K562 (cell line): ENCODE measurements around the gene ANO1. TPM values are rescaled to one million over a fixed set of nuclear protein-coding genes. Genes with fewer than 3 reads are reported as not detected.

ENCODE experiments used
- ATAC-seq: fragments of 200-7000 bp; cut with Tn5 transposase; 3 replicates; pipeline ENCODE4 v1.9.1; 2020; ENCODE audit warnings: moderate library complexity
- BruUV-seq: library from RNA; stranded (reverse); fragments of 400-500 nt; replicated peaks from 2 replicates; lab custom pipeline; 2021; lab: Mats Ljungman, UMichigan
- CTCF ChIA-PET: fragments of 300-600 bp; formaldehyde crosslinking; extraction: SDS; loops from one replicate; lab custom pipeline; 2021; ENCODE audit warnings: low intra/inter-chr PET ratio; lab: Yijun Ruan, JAX
- POLR2A ChIA-PET: fragments of 300-600, 350-650 bp; sonication (Branson Sonifier 250); formaldehyde crosslinking; extraction: SDS; loops from one replicate; lab custom pipeline; 2021; ENCODE audit warnings: antibody characterized with exemption, inconsistent platforms; lab: Yijun Ruan, JAX
- DNase-seq, 4 experiments: peaks; one replicate each; pipeline versions ENCODE4 v3.0.0 to v3.0.0-alpha.2; 2011 to 2018; ENCODE audit warnings: low spot score in 3 of 4, mixed read lengths in 3 of 4; ENCODE audit errors: extremely low read depth in 1 of 4
- FAIRE-seq: peaks from 2 replicates; lab custom pipeline; 2011; peaks lifted over from hg19 to GRCh38; lab: Jason Lieb, UNC
- H2AFZ ChIP-seq: 2 replicates; pipeline ENCODE4 v1.6.0; 2011; ENCODE audit warnings: low read depth, low read length, control low read depth, inconsistent platforms
- H3K27ac ChIP-seq: fragments of 200-600 bp; 3 replicates; pipeline ENCODE4 v1.8.0; 2011; ENCODE audit warnings: low read depth, mild to moderate bottlenecking, control low read depth, inconsistent platforms, low read length, moderate library complexity, mixed read lengths; ENCODE audit errors: extremely low read depth
- H3K27me3 ChIP-seq, 2 experiments: fragments of 300-600 bp in 1 of 2; 2 replicates in 1 of 2; 3 replicates in 1 of 2; pipeline versions ENCODE4 v1.6.0 to v1.8.0; 2011; ENCODE audit warnings: inconsistent platforms in 2 of 2, low read length in 2 of 2, mild to moderate bottlenecking in 1 of 2, mixed read lengths in 1 of 2, moderate library complexity in 1 of 2; ENCODE audit not compliant: control insufficient read depth in 2 of 2, insufficient read depth in 2 of 2
- H3K36me3 ChIP-seq: fragments of 300-600 bp; 3 replicates; pipeline ENCODE4 v1.8.0; 2011; ENCODE audit warnings: mild to moderate bottlenecking, low read length, inconsistent platforms; ENCODE audit not compliant: control insufficient read depth, insufficient read depth
- H3K4me1 ChIP-seq, 2 experiments: fragments of 200-600 bp in 1 of 2; replicated peaks in 1 of 2; 2 replicates in 1 of 2; 3 replicates in 1 of 2; pipeline versions ENCODE4 v1.5.1 to v1.8.0; 2011; ENCODE audit warnings: inconsistent platforms in 2 of 2, low read length in 2 of 2, mild to moderate bottlenecking in 1 of 2, mixed read lengths in 1 of 2, moderate library complexity in 1 of 2; ENCODE audit not compliant: control insufficient read depth in 2 of 2, insufficient read depth in 2 of 2
- H3K4me2 ChIP-seq: 2 replicates; pipeline ENCODE4 v1.6.1; 2011; ENCODE audit warnings: low read length, control low read depth, inconsistent platforms, mixed read lengths; ENCODE audit not compliant: insufficient read depth
- H3K4me3 ChIP-seq: fragments of 200-600 bp; sonication (generic), shearing (Covaris generic); 2 replicates; pipeline ENCODE4 v1.5.1; 2016; ENCODE audit warnings: control low read depth, inconsistent platforms
- H3K79me2 ChIP-seq: fragments of 200-600 bp; 3 replicates; pipeline ENCODE4 v1.8.0; 2011; ENCODE audit warnings: low read length, inconsistent platforms; ENCODE audit not compliant: control insufficient read depth, insufficient read depth
- H3K9ac ChIP-seq, 2 experiments: 2 replicates each; pipeline versions ENCODE4 v1.6.0 to v1.6.1; 2011; ENCODE audit warnings: low read depth in 2 of 2, low read length in 2 of 2, control low read depth in 1 of 2, inconsistent platforms in 1 of 2, mild to moderate bottlenecking in 1 of 2, mixed read lengths in 1 of 2; ENCODE audit not compliant: insufficient read depth in 1 of 2
- H3K9me1 ChIP-seq: one replicate; pipeline ENCODE4 v1.6.0; 2011; ENCODE audit warnings: inconsistent platforms, mild to moderate bottlenecking, low read length, moderate library complexity; ENCODE audit not compliant: control insufficient read depth, insufficient read depth
- H3K9me3 ChIP-seq: replicated peaks from 2 replicates; pipeline ENCODE4 v1.5.1; 2011; ENCODE audit warnings: low read depth, low read length, inconsistent platforms; ENCODE audit not compliant: control insufficient read depth, insufficient read depth
- H4K20me1 ChIP-seq: replicated peaks from 2 replicates; pipeline ENCODE4 v1.6.1; 2011; ENCODE audit warnings: low read length, inconsistent platforms, mixed read lengths; ENCODE audit not compliant: control insufficient read depth, insufficient read depth
- GTF2E2 ChIP-seq: fragments of 200-800 bp; sonication (Bioruptor generic); IDR thresholded peaks from 2 replicates; pipeline ENCODE4 v1.6.1; 2016; ENCODE audit warnings: missing genetic modification characterization, missing compliant biosample characterization
- NFIC ChIP-seq: fragments of 450-650 bp; IDR thresholded peaks from 2 replicates; pipeline ENCODE4 v1.6.1; 2017; ENCODE audit warnings: mild to moderate bottlenecking, inconsistent platforms
- NFIX ChIP-seq: fragments of 250-450 bp; sonication (Bioruptor Pico); IDR thresholded peaks from 2 replicates; pipeline ENCODE4 v1.4.0; 2020; ENCODE audit warnings: low read depth, mild to moderate bottlenecking, moderate library complexity
- PHB2 ChIP-seq: fragments of 450-650 bp; IDR thresholded peaks from 2 replicates; pipeline ENCODE4 v1.6.1; 2017; ENCODE audit warnings: low read depth
- ZNF311 ChIP-seq: fragments of 250-450 bp; sonication (Bioruptor Pico); IDR thresholded peaks from 2 replicates; pipeline ENCODE4 v1.4.0; 2020; ENCODE audit warnings: mild to moderate bottlenecking, moderate library complexity
- WGBS: fragments of 100-300 bp; shearing (Covaris generic); methylation state at CpG from one replicate; pipeline ENCODE4 v1.1.6; 2016; ENCODE audit warnings: low coverage, mixed read lengths; ENCODE audit not compliant: insufficient coverage; ENCODE audit errors: missing lambda C conversion rate; 5-methylcytosine and 5-hydroxymethylcytosine counted together
- in situ Hi-C: fragments of 300-500 bp; cut with MboI; formaldehyde crosslinking; loops from 4 replicates; pipeline ENCODE4 v1.15.0; 2018; ENCODE audit warnings: inconsistent platforms, mixed read lengths
- intact Hi-C: fragments of 100-400 bp; cut with micrococcal nuclease; formaldehyde crosslinking; loops from 2 replicates; pipeline ENCODE4 v1.14.2; 2022
- polyA plus RNA-seq, 8 experiments: library from polyadenylated mRNA; depleted of rRNA in 4 of 8; stranded (reverse) in 5 of 8; unstranded in 3 of 8; fragments of >200 nt; fragmentation: Nextera tagmentation in 2 of 8; fragmentation: Illumina TruSeq in 1 of 8; extraction: Ambion mirVana in 2 of 8; extraction: Trizol in 1 of 8; gene quantifications; 2 replicates each; pipeline versions ENCODE4 v1.2.1 to v1.2.3, GENCODE V29; 2011 to 2014; ENCODE audit warnings: inconsistent platforms in 1 of 8, missing spikeins in 1 of 8
- total RNA-seq, 7 experiments: library from RNA; depleted of rRNA in 6 of 7; stranded (reverse); fragments of >200 nt in 6 of 7; fragmentation: Illumina TruSeq in 2 of 7; extraction: Trizol in 2 of 7; gene quantifications; 2 replicates each; pipeline versions ENCODE4 v1.2.1 to v1.2.3, GENCODE V29; 2011 to 2021; ENCODE audit warnings: low replicate concordance in 1 of 7
- TF ChIP-seq, protein P1 (sequence below): fragments of 450-650 bp; IDR thresholded peaks from 2 replicates; pipeline ENCODE4 v1.6.1; 2017; ENCODE audit warnings: antibody characterized with exemption, mild to moderate bottlenecking

Gene ANO1
- total and polyA plus RNA-seq, 9 of the 15 experiments (the other 6 are each of a cell fraction or from before 2014, with no cell fraction given), result not detected

DNA sequence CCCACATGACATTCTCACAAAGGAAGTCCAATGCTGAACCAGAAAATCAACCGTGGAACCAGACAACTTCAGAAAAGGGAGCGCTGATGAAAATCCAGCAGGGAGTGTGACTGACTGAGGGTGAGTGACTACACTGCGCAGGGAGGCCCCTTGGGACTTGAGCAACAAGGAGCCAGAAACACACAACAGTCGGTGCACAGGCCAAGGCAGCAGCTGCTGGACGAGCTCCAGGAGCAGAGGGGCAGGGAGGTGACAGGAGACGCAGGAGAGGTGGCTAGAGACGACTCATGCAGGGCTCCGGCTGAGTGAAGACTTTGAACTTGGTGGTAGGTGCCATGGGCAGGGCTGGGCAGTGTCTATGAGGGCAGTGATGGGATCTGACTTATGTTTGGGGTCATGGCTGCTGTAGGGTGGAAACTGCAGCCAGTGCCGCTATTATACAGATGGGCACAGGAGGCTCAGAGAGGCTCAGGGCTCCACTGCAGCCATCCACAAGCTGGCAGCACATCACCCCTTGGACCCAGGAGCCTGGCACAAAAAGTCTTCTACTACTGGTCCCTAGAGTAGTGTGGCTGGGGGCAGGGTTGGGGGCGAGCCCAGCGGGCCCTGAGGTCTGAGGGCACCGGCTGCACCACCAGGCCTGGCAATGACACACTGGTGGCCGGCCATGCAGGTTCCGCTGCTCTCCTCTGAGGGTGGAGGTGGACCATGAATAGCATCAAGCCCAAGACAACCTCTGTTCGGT lies 114.7 kb downstream of the ANO1 start (continued):
- no peak for TF ChIP-seq GTF2E2 (tag)
- TF ChIP-seq ZNF311 (CRISPR knock-in tag), result no peak

DNA sequence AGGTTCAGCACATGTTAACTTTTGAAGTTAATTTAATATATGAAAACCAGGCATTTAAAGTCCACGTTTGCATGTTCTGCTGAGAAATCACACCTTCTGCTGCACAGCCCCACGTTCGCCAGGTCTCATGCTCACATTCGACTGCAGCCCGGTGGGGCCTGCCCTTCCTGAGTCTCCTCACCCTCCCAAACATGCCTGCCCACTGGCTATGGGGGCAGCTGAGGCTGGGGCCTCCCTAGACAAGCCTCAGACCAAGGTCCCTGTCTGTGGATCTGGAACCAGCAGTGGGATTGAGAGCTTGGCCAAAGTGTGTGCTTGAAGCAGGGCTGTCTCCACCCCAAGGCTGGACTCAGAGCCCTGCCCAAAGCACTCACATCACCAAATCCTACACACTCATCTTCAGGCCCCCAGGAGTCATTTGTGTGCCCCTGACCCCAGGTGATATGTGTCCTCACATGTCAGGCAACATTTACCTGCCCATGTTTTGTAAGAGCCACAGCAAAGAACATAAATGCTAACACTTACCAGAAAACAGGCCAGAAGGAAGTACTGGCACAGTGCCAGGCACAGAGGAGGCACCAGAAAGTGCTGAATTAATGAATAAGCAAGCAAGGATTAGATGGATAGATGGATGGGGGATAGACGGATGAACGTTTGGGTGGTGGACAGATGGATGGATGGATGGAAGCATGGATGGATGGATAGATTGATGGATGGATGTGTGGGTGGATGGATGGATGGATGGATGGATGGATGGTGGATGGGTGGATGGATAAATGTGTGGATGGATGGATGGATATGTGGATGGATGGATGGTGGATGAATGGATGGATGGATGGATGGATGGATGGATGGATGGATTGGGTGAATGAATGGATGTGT lies 115.5 kb downstream of the ANO1 start:
- Histone ChIP-seq H2AFZ (no peak overlapping the region), H3K4me2 (no peak overlapping the region), H3K9ac (no peak overlapping the region), H3K36me3 (no peaks in the 10 kb centered on the region), H4K20me1 (no peaks in the 10 kb centered on the region; the same call in 1 of the 2 replicates), H3K27ac (no peak overlapping the region), H3K27me3 (peaks cover 3 to 23% of the 10 kb centered on the region in 2 experiments; a peak in 3 of 5 replicates), H3K9me3 (peaks cover 2% of the 10 kb centered on the region; the same call in 1 of the 2 replicates), H3K9me1 (no peaks in the 10 kb centered on the region), H3K4me1 (peaks cover 0 to 5% of the 10 kb centered on the region in 2 experiments; a peak in 1 of 5 replicates), H3K79me2 (no peaks in the 10 kb centered on the region), H3K4me3 (no peak overlapping the region)
- no peak for FAIRE-seq
- TF ChIP-seq NFIX (CRISPR knock-in tag), result peak; percentile 77
- TF ChIP-seq, protein P1, sequence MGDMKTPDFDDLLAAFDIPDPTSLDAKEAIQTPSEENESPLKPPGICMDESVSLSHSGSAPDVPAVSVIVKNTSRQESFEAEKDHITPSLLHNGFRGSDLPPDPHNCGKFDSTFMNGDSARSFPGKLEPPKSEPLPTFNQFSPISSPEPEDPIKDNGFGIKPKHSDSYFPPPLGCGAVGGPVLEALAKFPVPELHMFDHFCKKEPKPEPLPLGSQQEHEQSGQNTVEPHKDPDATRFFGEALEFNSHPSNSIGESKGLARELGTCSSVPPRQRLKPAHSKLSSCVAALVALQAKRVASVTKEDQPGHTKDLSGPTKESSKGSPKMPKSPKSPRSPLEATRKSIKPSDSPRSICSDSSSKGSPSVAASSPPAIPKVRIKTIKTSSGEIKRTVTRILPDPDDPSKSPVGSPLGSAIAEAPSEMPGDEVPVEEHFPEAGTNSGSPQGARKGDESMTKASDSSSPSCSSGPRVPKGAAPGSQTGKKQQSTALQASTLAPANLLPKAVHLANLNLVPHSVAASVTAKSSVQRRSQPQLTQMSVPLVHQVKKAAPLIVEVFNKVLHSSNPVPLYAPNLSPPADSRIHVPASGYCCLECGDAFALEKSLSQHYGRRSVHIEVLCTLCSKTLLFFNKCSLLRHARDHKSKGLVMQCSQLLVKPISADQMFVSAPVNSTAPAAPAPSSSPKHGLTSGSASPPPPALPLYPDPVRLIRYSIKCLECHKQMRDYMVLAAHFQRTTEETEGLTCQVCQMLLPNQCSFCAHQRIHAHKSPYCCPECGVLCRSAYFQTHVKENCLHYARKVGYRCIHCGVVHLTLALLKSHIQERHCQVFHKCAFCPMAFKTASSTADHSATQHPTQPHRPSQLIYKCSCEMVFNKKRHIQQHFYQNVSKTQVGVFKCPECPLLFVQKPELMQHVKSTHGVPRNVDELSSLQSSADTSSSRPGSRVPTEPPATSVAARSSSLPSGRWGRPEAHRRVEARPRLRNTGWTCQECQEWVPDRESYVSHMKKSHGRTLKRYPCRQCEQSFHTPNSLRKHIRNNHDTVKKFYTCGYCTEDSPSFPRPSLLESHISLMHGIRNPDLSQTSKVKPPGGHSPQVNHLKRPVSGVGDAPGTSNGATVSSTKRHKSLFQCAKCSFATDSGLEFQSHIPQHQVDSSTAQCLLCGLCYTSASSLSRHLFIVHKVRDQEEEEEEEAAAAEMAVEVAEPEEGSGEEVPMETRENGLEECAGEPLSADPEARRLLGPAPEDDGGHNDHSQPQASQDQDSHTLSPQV, result no peak
- peak; percentile 99 for TF ChIP-seq NFIC
- TF ChIP-seq PHB2, result no peak
- WGBS, result 0% methylated on average over 7 of the region's 7 CpGs
- POLR2A ChIA-PET, result no interaction called here
- in situ Hi-C loops (no loop called here), intact Hi-C loops (loop anchor here (5.0 kb wide), 1 partner anchor 106 kb away; no protein-coding TSS in a partner anchor)
- CTCF ChIA-PET, result no interaction called here
- no TSS peak for BruUV-seq
- no peak for ATAC-seq
- DNase-seq, result no peak
